ENCODE measurements around the gene TIAL1.
"Not testable (repeated sequence)": the region's sequence is repeated elsewhere in the genome, so short reads cannot be mapped to it uniquely, and the experiment has no call there.

TIAL1 gene

DNA sequence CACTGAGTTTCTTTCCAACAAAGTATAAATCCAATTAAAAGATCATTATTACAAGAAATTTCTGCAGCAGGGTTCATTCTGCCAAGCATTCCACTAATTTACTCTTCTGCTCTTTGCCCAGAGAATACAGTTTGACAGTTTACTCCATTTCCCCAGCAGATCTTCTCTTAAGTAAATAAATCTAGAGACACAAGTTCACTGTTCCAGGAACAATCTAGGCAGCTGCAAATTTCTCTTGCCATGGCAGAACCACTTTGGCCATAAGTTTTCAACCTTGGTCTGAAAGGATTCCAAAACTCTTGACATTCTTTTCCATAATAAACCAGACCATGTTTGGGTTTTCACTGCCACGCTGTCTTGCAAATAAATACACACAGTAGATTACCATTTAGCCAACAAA, 65.7 kb downstream of the TIAL1 start:
- Histone ChIP-seq H3K9ac (ENCODE audit: low read length) (no peak overlapping the region), H3K4me3 (ENCODE audit: insufficient read depth, low read length, poor library complexity, severe bottlenecking) (no peak overlapping the region), H3K9me3 (ENCODE audit: insufficient read depth, low read length) (no peaks in the 10 kb centered on the region), H3K9me2 (replicated peaks; ENCODE audit: insufficient read depth, low read length) (no peaks in the 10 kb centered on the region), H3F3A (ENCODE audit: insufficient read depth) (no peaks in the 10 kb centered on the region), H3K36me3 (ENCODE audit: low read length) (no peaks in the 10 kb centered on the region), H2AFZ (ENCODE audit: low read depth, low read length, severe bottlenecking) (no peak overlapping the region), H3K4me2 (ENCODE audit: low read depth, low read length, poor library complexity, severe bottlenecking) (no peak overlapping the region), H4K20me1 (ENCODE audit: low read depth, low read length) (no peaks in the 10 kb centered on the region), H3K79me2 (ENCODE audit: insufficient read depth, low read length) (no peaks in the 10 kb centered on the region), H3K27me3 (ENCODE audit: low read length) (no peaks in the 10 kb centered on the region), H3K27ac (ENCODE audit: low read depth, low read length) (no peak overlapping the region)
- TF ChIP-seq, protein P1, sequence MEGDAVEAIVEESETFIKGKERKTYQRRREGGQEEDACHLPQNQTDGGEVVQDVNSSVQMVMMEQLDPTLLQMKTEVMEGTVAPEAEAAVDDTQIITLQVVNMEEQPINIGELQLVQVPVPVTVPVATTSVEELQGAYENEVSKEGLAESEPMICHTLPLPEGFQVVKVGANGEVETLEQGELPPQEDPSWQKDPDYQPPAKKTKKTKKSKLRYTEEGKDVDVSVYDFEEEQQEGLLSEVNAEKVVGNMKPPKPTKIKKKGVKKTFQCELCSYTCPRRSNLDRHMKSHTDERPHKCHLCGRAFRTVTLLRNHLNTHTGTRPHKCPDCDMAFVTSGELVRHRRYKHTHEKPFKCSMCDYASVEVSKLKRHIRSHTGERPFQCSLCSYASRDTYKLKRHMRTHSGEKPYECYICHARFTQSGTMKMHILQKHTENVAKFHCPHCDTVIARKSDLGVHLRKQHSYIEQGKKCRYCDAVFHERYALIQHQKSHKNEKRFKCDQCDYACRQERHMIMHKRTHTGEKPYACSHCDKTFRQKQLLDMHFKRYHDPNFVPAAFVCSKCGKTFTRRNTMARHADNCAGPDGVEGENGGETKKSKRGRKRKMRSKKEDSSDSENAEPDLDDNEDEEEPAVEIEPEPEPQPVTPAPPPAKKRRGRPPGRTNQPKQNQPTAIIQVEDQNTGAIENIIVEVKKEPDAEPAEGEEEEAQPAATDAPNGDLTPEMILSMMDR (IDR thresholded peaks at IDR 0.05; ENCODE audit: insufficient read depth, low read length, poor library complexity, severe bottlenecking), result no peak
- TF ChIP-seq EZH2phosphoT487 (conservative IDR thresholded peaks at IDR 0.05; ENCODE audit: low read length), result no peak

DNA sequence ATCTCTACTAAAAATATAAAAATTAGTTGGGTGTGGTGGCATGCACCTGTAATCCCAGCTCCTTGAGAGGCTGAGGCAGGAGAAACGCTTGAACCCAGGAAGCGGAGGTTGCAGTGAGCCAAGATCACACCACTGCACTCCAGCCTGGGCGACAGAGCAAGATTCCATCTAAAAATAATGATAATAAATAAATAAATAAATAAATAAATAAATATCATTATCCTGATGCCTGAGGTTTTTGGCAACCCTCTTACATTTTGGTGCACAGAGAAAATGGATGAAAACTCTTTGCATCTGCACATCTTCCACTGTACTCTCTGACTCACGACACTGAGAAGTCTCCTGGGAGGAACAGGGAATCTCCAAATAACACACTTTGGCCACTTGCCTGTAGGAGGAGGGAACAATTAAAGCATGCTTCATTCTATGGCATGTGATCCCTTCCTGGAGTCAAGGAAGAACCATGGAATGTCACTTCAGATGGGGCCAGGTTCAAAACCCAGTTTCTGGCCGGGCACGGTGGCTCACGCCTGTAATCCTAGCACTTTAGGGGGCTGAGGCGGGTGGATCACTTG, 68.0 kb downstream of the TIAL1 start:
- not testable (repeated sequence) for H3F3A ChIP-seq (ENCODE audit: insufficient read depth); H3K79me2 ChIP-seq (ENCODE audit: insufficient read depth, low read length); H2AFZ ChIP-seq (ENCODE audit: low read depth, low read length, severe bottlenecking); H3K36me3 ChIP-seq (ENCODE audit: low read length); H3K27me3 ChIP-seq (ENCODE audit: low read length); H3K4me3 ChIP-seq (ENCODE audit: insufficient read depth, low read length, poor library complexity, severe bottlenecking); H3K9me3 ChIP-seq (ENCODE audit: insufficient read depth, low read length); H3K27ac ChIP-seq (ENCODE audit: low read depth, low read length); H4K20me1 ChIP-seq (ENCODE audit: low read depth, low read length); H3K9ac ChIP-seq (ENCODE audit: low read length); H3K9me2 ChIP-seq (replicated peaks; ENCODE audit: insufficient read depth, low read length); H3K4me2 ChIP-seq (ENCODE audit: low read depth, low read length, poor library complexity, severe bottlenecking)

DNA sequence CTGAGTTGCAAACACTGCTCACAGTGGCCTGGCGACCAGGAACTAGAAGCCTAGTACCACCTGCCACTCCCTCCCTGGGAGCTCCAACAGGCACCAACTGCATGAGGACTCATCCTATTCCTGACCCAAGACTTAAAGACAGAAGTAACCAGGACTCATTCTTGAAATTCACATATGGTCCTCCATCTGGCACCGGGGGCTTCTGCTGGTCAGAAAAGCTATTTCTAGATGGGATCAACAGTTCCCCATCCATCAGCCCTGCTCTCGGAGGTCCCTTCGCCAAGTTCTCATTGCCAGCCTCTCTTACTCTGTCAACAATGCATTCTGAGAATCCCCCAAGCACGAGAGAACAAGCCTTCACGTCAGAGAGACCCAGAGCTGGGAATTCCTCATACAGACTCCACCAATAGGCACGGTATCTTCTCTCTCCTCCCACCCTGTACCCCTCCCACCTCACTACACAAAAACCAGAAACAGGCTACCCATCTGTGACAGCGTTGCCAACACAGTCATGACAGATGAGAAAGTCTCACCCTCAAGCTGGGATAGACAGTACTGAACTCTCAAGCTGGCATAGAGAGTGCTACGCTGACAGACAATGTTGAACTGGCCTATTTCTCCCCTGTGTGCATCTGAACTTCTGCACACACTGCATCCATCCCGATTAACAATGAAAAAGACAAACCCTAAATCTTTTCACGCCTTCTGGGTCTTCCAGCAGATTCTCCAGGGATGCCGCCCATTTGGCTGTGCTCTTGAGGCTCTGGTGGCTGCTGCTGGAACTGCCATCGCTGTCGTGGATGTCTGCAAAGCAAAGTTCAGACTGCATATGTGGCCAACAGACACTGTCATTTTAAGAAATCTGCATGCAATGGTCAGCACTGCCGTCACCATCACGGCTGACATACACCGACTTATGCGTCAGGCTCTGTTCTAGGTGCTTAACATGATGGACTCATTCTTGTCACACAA, 69.9 kb downstream of the TIAL1 start:
- no peak overlapping the region for H3K9ac ChIP-seq (ENCODE audit: low read length)
- H2AFZ ChIP-seq (ENCODE audit: low read depth, low read length, severe bottlenecking), result no peak overlapping the region
- H3K9me2 ChIP-seq (replicated peaks; ENCODE audit: insufficient read depth, low read length), result no peaks in the 10 kb centered on the region
- H3K36me3 ChIP-seq (ENCODE audit: low read length), result no peaks in the 10 kb centered on the region
- no peaks in the 10 kb centered on the region for H3K27me3 ChIP-seq (ENCODE audit: low read length)
- H3K27ac ChIP-seq (ENCODE audit: low read depth, low read length), result no peak overlapping the region
- H3F3A ChIP-seq (ENCODE audit: insufficient read depth), result no peaks in the 10 kb centered on the region
- TF ChIP-seq, protein P1 (IDR thresholded peaks at IDR 0.05; ENCODE audit: insufficient read depth, low read length, poor library complexity, severe bottlenecking), result no peak
- TF ChIP-seq EZH2phosphoT487 (conservative IDR thresholded peaks at IDR 0.05; ENCODE audit: low read length), result no peak
- H3K4me2 ChIP-seq (ENCODE audit: low read depth, low read length, poor library complexity, severe bottlenecking), result no peak overlapping the region
- H3K4me3 ChIP-seq (ENCODE audit: insufficient read depth, low read length, poor library complexity, severe bottlenecking), result no peak overlapping the region
- no peaks in the 10 kb centered on the region for H3K79me2 ChIP-seq (ENCODE audit: insufficient read depth, low read length)
- H3K9me3 ChIP-seq (ENCODE audit: insufficient read depth, low read length), result no peaks in the 10 kb centered on the region
- H4K20me1 ChIP-seq (ENCODE audit: low read depth, low read length), result no peaks in the 10 kb centered on the region

DNA sequence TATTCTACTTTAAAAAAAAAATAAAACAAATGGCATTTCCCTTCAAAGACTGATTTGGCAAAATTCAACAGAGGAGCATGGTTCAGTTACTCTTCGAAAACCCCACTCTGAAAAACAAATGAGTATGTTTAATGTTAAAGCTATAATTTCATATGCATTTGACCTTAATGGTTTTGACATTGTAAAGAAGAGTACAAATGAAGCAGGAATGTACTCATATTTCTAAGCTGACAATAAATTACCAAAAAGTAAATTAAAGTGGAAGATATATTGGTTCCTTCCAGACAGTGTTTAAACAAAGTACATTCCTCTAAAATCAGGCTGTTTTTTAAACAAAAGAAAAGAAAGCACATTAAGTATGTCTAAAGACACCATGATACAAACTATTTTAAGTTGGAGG, 70.6 kb downstream of the TIAL1 start:
- Histone ChIP-seq H3K36me3 (ENCODE audit: low read length) (no peaks in the 10 kb centered on the region), H3K9me3 (ENCODE audit: insufficient read depth, low read length) (no peaks in the 10 kb centered on the region), H3F3A (ENCODE audit: insufficient read depth) (no peaks in the 10 kb centered on the region), H2AFZ (ENCODE audit: low read depth, low read length, severe bottlenecking) (no peak overlapping the region), H4K20me1 (ENCODE audit: low read depth, low read length) (no peaks in the 10 kb centered on the region), H3K79me2 (ENCODE audit: insufficient read depth, low read length) (no peaks in the 10 kb centered on the region), H3K27ac (ENCODE audit: low read depth, low read length) (no peak overlapping the region), H3K4me3 (ENCODE audit: insufficient read depth, low read length, poor library complexity, severe bottlenecking) (no peak overlapping the region), H3K9me2 (replicated peaks; ENCODE audit: insufficient read depth, low read length) (no peaks in the 10 kb centered on the region), H3K4me2 (ENCODE audit: low read depth, low read length, poor library complexity, severe bottlenecking) (no peak overlapping the region), H3K27me3 (ENCODE audit: low read length) (no peaks in the 10 kb centered on the region), H3K9ac (ENCODE audit: low read length) (no peak overlapping the region)
- TF ChIP-seq EZH2phosphoT487 (conservative IDR thresholded peaks at IDR 0.05; ENCODE audit: low read length), result no peak
- TF ChIP-seq, protein P1 (IDR thresholded peaks at IDR 0.05; ENCODE audit: insufficient read depth, low read length, poor library complexity, severe bottlenecking), result no peak
